ENCODE measurements around the gene XYLB.

DNA sequence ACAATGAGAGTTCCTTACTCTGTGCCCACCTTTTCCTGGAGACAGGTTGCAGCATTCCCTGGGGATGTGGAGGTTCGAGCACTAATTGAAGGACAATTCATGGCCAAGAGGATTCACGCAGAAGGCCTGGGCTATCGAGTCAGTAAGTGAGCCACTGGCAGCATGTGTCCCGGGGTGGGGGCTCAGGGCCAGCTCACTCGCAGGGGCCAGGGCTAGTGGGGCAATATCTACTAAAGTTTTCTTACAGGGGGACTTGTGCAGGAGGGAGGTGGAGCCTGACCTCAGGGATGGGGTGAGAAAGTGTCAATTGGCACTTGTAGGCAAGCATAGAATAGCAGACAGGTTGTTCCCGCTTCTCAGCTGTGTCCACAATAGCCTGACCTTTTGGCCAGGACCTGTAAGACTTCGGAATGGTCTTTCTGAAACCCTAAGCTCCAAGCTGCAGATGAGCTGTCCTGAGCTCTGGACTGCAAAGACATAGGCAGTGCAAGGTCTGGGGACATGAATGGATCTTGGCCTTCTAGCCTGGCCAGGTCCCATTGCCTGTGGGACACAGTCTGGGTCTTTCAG lies 32.7 kb downstream of the XYLB start:
- no peak for TF ChIP-seq POLR2A (IDR thresholded peaks at IDR 0.05; ENCODE audit: low read depth, low read length)
- TF ChIP-seq POLR2AphosphoS5 (IDR thresholded peaks at IDR 0.05; ENCODE audit: low read depth, low read length), result no peak

Measured in GM12892 (cell line).